Nephron progenitor cell (in vitro differentiated cells): ENCODE data around the gene MDK.

Experiments
- DNase-seq: peaks from one replicate; pipeline ENCODE4 v3.0.0; 2021
- H3K27ac Mint-ChIP-seq: 2 replicates; pipeline ENCODE4 v1.8.0; 2021; ENCODE audit warnings: mild to moderate bottlenecking, moderate library complexity, mixed read lengths
- H3K27me3 Mint-ChIP-seq: 2 replicates; pipeline ENCODE4 v1.8.0; 2021; ENCODE audit warnings: mild to moderate bottlenecking, low read depth, mixed read lengths; ENCODE audit not compliant: poor library complexity
- H3K36me3 Mint-ChIP-seq: 2 replicates; pipeline ENCODE4 v1.8.0; 2021; ENCODE audit warnings: low read depth, mixed read lengths
- H3K4me1 Mint-ChIP-seq: 2 replicates; pipeline ENCODE4 v1.8.0; 2021; ENCODE audit warnings: mixed read lengths
- H3K4me3 Mint-ChIP-seq: 2 replicates; pipeline ENCODE4 v1.8.0; 2021; ENCODE audit warnings: mild to moderate bottlenecking, moderate library complexity, mixed read lengths
- H3K9me3 Mint-ChIP-seq: 2 replicates; pipeline ENCODE4 v1.8.0; 2021; ENCODE audit warnings: mild to moderate bottlenecking, moderate library complexity, mixed read lengths
- TF ChIP-seq, protein P1 (sequence below): fragments of 200-600 bp; sonication (generic); IDR thresholded peaks from 2 replicates; pipeline ENCODE4 v1.5.0; 2021; ENCODE audit warnings: antibody characterized with exemption

MDK gene

DNA sequence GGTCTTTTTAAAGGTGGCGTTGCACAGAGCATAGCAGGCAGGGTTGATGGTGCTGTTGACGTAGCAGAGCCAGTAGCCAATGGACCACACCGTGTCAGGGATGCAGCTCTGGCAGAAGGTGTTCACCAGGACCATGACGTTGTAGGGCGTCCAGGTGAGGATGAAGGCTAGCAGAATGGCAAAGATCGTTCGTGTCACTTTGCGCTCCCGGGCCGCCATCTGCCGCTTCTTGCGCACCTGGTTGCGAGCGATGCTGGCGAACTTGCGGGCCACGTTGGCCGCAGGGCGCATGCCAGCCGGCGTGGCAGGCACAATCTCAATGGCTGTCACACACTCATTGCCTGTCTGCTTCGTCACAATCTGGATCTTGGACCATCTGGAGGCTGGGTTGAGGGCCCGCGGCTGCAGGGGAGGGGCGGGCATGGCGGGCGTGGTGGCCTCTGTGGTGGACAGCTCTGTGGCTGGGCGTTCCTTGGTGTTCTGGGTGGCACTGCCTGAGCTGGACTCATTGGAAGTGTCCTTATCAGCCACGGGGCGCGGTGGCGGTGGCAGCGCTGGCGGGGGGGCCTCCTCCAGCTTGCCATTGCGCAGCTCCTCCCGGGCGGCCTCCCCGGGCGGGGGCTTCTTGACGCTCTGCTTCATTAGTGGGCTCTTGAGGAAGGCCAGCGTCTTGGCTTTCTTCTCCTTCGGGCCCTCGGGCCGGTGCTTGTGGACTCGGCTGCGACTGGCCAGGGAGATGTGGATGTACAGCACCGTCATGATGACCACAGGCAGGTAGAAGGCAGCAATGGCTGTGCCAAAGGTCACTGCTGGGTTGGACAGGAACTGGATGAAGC lies 3.9 kb downstream of the MDK start:
- no peak overlapping the region for H3K4me3 Mint-ChIP-seq
- peaks cover 56% of the 10 kb centered on the region for H3K4me1 Mint-ChIP-seq
- peaks cover 55% of the 10 kb centered on the region for H3K27me3 Mint-ChIP-seq
- DNase-seq: no peak
- H3K9me3 Mint-ChIP-seq: no peaks in the 10 kb centered on the region
- TF ChIP-seq, protein P1, sequence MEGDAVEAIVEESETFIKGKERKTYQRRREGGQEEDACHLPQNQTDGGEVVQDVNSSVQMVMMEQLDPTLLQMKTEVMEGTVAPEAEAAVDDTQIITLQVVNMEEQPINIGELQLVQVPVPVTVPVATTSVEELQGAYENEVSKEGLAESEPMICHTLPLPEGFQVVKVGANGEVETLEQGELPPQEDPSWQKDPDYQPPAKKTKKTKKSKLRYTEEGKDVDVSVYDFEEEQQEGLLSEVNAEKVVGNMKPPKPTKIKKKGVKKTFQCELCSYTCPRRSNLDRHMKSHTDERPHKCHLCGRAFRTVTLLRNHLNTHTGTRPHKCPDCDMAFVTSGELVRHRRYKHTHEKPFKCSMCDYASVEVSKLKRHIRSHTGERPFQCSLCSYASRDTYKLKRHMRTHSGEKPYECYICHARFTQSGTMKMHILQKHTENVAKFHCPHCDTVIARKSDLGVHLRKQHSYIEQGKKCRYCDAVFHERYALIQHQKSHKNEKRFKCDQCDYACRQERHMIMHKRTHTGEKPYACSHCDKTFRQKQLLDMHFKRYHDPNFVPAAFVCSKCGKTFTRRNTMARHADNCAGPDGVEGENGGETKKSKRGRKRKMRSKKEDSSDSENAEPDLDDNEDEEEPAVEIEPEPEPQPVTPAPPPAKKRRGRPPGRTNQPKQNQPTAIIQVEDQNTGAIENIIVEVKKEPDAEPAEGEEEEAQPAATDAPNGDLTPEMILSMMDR: no peak
- H3K27ac Mint-ChIP-seq: no peak overlapping the region
- H3K36me3 Mint-ChIP-seq: peaks cover 20% of the 10 kb centered on the region

DNA sequence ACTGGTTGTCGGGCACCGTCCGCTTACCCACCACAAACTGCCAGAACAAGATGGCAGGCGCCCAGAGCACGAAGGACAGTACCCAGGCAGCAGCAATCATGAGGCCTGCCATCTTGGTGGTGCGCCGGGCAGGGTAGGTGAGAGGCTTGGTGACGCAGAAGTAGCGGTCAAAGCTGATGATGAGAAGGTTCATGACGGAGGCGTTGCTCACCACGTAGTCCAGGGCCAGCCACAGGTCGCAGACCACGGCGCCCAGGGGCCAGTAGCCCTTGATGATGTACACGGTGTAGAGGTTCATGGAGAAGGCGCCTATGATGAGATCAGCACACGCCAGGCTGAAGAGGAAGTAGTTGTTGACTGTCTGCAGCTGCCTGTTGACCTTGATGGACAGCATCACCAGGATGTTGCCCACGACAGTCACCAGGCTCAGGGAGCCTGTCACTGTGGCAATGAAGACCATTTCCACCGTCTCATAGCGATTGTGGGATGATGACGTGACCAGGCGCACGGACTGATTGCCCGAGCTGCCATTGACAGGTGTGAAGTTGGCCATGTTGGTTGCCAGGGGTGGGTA lies 4.6 kb downstream of the MDK start:
- Mint-ChIP-seq H3K27ac (no peak overlapping the region), H3K9me3 (no peaks in the 10 kb centered on the region), H3K4me1 (peaks cover 56% of the 10 kb centered on the region), H3K27me3 (peaks cover 62% of the 10 kb centered on the region), H3K36me3 (peaks cover 20% of the 10 kb centered on the region), H3K4me3 (no peak overlapping the region)
- TF ChIP-seq, protein P1: no peak
- no peak for DNase-seq

DNA sequence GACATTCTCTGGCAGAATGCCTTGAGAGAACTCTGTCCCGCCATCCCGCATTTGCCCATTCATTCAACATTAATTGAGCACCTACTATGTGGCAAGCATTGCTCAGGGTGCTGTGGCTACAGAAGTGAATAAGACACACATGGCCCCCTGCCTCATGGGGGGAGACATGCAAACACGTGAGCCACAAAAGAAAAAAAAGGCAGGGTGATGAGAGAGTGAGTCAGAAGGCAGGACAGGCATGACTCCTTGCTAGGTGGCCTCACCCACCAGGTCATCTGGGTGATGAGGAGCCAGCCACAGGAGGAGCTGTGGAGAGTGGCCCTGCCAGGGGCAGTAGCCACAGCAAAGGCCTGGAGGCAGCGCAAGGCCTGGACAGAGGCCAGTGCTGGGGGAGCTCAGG lies 5.2 kb downstream of the MDK start:
- Mint-ChIP-seq H3K27me3 (peaks cover 62% of the 10 kb centered on the region), H3K36me3 (peaks cover 20% of the 10 kb centered on the region), H3K27ac (no peak overlapping the region), H3K4me1 (peaks cover 56% of the 10 kb centered on the region), H3K9me3 (no peaks in the 10 kb centered on the region), H3K4me3 (no peak overlapping the region)
- TF ChIP-seq, protein P1: no peak
- no peak for DNase-seq

DNA sequence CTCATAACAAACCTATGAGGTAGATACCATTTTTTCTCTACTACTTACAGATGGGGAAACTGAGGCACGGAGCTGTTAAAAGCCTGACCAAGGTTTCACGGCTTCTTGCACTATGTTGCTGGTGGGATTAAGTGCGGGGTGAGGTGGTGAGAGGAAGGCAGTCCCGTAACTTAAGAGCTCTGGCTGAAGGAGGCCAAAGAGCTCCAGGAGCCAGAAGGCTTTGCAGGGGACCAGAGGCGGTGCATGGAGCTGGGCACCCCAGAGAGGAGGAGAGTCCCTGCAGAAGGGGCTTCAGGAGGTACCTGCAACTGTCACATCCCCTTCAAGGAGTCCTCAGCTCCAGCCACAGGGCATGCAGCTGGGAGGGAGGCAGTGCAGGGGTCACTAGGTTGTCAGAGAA lies 6.0 kb downstream of the MDK start:
- Mint-ChIP-seq H3K27me3 (peaks cover 64% of the 10 kb centered on the region), H3K27ac (no peak overlapping the region), H3K4me3 (no peak overlapping the region), H3K9me3 (no peaks in the 10 kb centered on the region), H3K36me3 (peaks cover 20% of the 10 kb centered on the region), H3K4me1 (peaks cover 56% of the 10 kb centered on the region)
- DNase-seq: no peak
- TF ChIP-seq, protein P1: no peak

DNA sequence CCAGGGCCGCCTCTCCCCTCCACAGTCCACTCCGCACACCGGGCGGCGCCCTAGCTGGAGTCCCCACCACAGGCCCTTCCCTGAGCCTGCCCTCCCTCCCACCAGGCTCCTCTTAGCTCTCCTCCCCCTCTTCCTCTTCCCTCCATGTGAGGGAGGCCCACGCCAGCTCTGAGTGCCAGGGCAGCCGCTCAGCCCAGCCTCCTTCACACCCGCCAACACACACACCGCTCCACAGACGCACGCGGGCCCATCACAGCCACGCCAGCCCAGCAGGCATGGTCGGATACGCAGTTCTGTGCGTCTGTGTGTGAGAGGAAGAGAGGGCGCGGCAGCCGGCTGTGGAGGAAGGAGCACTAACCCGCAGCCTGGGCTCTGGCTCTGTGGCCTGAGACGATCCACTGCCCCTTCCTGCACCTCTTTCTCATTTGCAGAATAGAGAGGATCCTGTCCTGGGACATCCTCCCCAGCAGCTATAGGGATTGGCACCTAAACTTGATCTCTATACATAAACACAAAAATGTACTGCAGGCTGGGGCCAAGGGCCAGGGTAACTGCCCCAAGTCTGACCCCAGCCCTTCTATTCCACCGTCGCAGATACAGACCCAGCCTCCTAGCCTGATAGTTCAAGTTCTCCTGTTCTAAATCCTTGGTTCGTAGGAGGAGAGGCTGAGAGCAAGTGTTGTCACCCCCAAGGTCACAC lies 6.6 kb downstream of the MDK start:
- H3K4me1 Mint-ChIP-seq: peaks cover 59% of the 10 kb centered on the region
- TF ChIP-seq, protein P1: no peak
- no peak for DNase-seq
- peak overlapping the region; percentile 10 for H3K4me3 Mint-ChIP-seq
- peaks cover 20% of the 10 kb centered on the region for H3K36me3 Mint-ChIP-seq
- peaks cover 70% of the 10 kb centered on the region for H3K27me3 Mint-ChIP-seq
- H3K9me3 Mint-ChIP-seq: no peaks in the 10 kb centered on the region
- no peak overlapping the region for H3K27ac Mint-ChIP-seq
